ENCODE results near the gene GBA2. TPM values are rescaled to one million over a fixed set of nuclear protein-coding genes. Genes with fewer than 3 reads are reported as not detected.

The GBA2 gene
- polyA plus RNA-seq, 3 donors: 18.1 to 130 (median 26.4) TPM

- no peak for TF ChIP-seq CTCF (IDR thresholded peaks at IDR 0.05)
- peaks cover 5% of the 10 kb centered on the region for H3K4me1 Mint-ChIP-seq
- no peak for DNase-seq
- peaks cover 53 to 54% of the 10 kb centered on the region in 2 donors for H3K36me3 ChIP-seq (replicated peaks in 1 of 2; ENCODE audit: control insufficient read depth in 1 of 2, insufficient read depth in 2 of 2, low read length in 2 of 2)
- no peak overlapping the region for H3K27ac ChIP-seq (ENCODE audit: low read depth in 1 of 2, low read length in 2 of 2)
- no peak overlapping the region for H3K4me3 ChIP-seq (replicated peaks in 1 of 3; ENCODE audit: low read depth in 2 of 3, low read length in 3 of 3)
- intact Hi-C loops (cut with micrococcal nuclease): loop anchor here (2.0 to 10.0 kb wide), 3 partner anchors 39 to 91 kb away; partner anchors contain the start of genes CCDC107 (in 1 of the 2), RMRP (in 1 of the 2) and TESK1 (in 1 of the 2)
- H3K27me3 Mint-ChIP-seq (ENCODE audit: low read depth in 3 of 3): peaks cover 0 to 6% (median 0%) of the 10 kb centered on the region in 3 donors
- no peaks in the 10 kb centered on the region for H3K9me3 Mint-ChIP-seq
- no peak overlapping the region for H3K9ac ChIP-seq (ENCODE audit: insufficient read depth, low read length, poor library complexity, severe bottlenecking)
- peaks cover 5 to 8% of the 10 kb centered on the region in 2 donors for H3K4me1 ChIP-seq (ENCODE audit: control insufficient read depth in 1 of 2, insufficient read depth in 2 of 2, low read length in 2 of 2)
- no peaks in the 10 kb centered on the region for H3K27me3 ChIP-seq (ENCODE audit: control insufficient read depth in 2 of 2, insufficient read depth in 2 of 2, low read length in 2 of 2)
- no peak overlapping the region for H3K4me2 ChIP-seq (replicated peaks; ENCODE audit: extremely low read depth, low read length, poor library complexity, severe bottlenecking)
- no peak overlapping the region for H3K4me3 Mint-ChIP-seq
- H3K27ac Mint-ChIP-seq: peak overlapping the region in 1 of 7 donors; percentile 17
- H3K36me3 Mint-ChIP-seq: no peaks in the 10 kb centered on the region
- H3K9me3 ChIP-seq (replicated peaks in 1 of 2; ENCODE audit: control insufficient read depth in 1 of 2, insufficient read depth in 1 of 2, low read length in 2 of 2): no peaks in the 10 kb centered on the region
- no peak overlapping the region for H2AFZ ChIP-seq (ENCODE audit: insufficient read depth, low read depth, low read length, poor library complexity, severe bottlenecking)
- WGBS (ENCODE audit: insufficient coverage): 100% methylated on average over 2 of the region's 3 CpGs
- H4K20me1 ChIP-seq (ENCODE audit: insufficient read depth, low read length): peaks cover 55% of the 10 kb centered on the region
- no peaks in the 10 kb centered on the region for H3K79me2 ChIP-seq (ENCODE audit: insufficient read depth, low read length)
Measured at GRCh38 chr9:35695943-35696401, 53.1 kb downstream of the GBA2 start.

GRCh38 chr9:35691757-35692301 lies 57.2 kb downstream of the GBA2 start:
- H3K4me2 ChIP-seq (replicated peaks; ENCODE audit: extremely low read depth, low read length, poor library complexity, severe bottlenecking): peak overlapping the region; percentile 90

More at GRCh38 chr9:35691757-35692301, 57.2 kb downstream of the GBA2 start:
- no peaks in the 10 kb centered on the region for H3K36me3 Mint-ChIP-seq
- intact Hi-C loops (cut with micrococcal nuclease): loop anchor here in 1 of 2 donors (10.0 kb wide), 1 partner anchor 47 kb away; no protein-coding TSS in a partner anchor
- peaks cover 0 to 3% (median 0%) of the 10 kb centered on the region in 7 donors for H3K9me3 Mint-ChIP-seq
- no peak overlapping the region for H3K9ac ChIP-seq (ENCODE audit: insufficient read depth, low read length, poor library complexity, severe bottlenecking)
- peaks cover 10% of the 10 kb centered on the region for H3K4me1 Mint-ChIP-seq
- H3K4me3 Mint-ChIP-seq: no peak overlapping the region
- H3K27ac ChIP-seq (ENCODE audit: low read depth in 1 of 2, low read length in 2 of 2): no peak overlapping the region
- no peak overlapping the region for H3K4me3 ChIP-seq (replicated peaks in 1 of 3; ENCODE audit: low read depth in 2 of 3, low read length in 3 of 3)
- H3K79me2 ChIP-seq (ENCODE audit: insufficient read depth, low read length): no peaks in the 10 kb centered on the region
- peaks cover 11 to 13% of the 10 kb centered on the region in 2 donors for H3K36me3 ChIP-seq (replicated peaks in 1 of 2; ENCODE audit: control insufficient read depth in 1 of 2, insufficient read depth in 2 of 2, low read length in 2 of 2)
- peak overlapping the region in 1 of 7 donors; percentile 20 for H3K27ac Mint-ChIP-seq
- no peak for TF ChIP-seq CTCF (IDR thresholded peaks at IDR 0.05)
- H3K4me1 ChIP-seq (ENCODE audit: control insufficient read depth in 1 of 2, insufficient read depth in 2 of 2, low read length in 2 of 2): peaks cover 14 to 21% of the 10 kb centered on the region in 2 donors
- DNase-seq: no peak
- H2AFZ ChIP-seq (ENCODE audit: insufficient read depth, low read depth, low read length, poor library complexity, severe bottlenecking): no peak overlapping the region
- peaks cover 0 to 15% of the 10 kb centered on the region in 2 donors for H3K27me3 ChIP-seq (ENCODE audit: control insufficient read depth in 2 of 2, insufficient read depth in 2 of 2, low read length in 2 of 2)
- H3K9me3 ChIP-seq (replicated peaks in 1 of 2; ENCODE audit: control insufficient read depth in 1 of 2, insufficient read depth in 1 of 2, low read length in 2 of 2): no peaks in the 10 kb centered on the region
- H3K27me3 Mint-ChIP-seq (ENCODE audit: low read depth in 3 of 3): peaks cover 4 to 25% (median 6%) of the 10 kb centered on the region in 3 donors
- 96% methylated on average over 3 of the region's 13 CpGs for WGBS (ENCODE audit: insufficient coverage)
- H4K20me1 ChIP-seq (ENCODE audit: insufficient read depth, low read length): peaks cover 14% of the 10 kb centered on the region

Data from CD14-positive monocyte (primary cell).